Measurements from ENCODE around the gene ITPKB. TPM values are rescaled to one million over a fixed set of nuclear protein-coding genes. Genes with fewer than 3 reads are reported as not detected.

ITPKB gene
- total and polyA plus RNA-seq, 11 donors, result 6.2 to 33.7 (median 17.8) TPM

- H3K4me3 ChIP-seq, result no peak overlapping the region
- no peak for ATAC-seq
- peaks cover 0 to 19% (median 0%) of the 10 kb centered on the region in 12 donors for H3K9me3 ChIP-seq
- no peaks in the 10 kb centered on the region for H3K36me3 ChIP-seq
- intact Hi-C loops (cut with DNase I), result loop anchor here in 2 of 10 donors (5.0 kb wide), 2 partner anchors 74 to 84 kb away; no protein-coding TSS in a partner anchor
- no peaks in the 10 kb centered on the region for H3K27me3 ChIP-seq
- H3K4me1 ChIP-seq, result peaks cover 0 to 14% (median 7%) of the 10 kb centered on the region in 12 donors
- TF ChIP-seq POLR2A (IDR thresholded peaks at IDR 0.05), result no peak
- TF ChIP-seq CTCF (IDR thresholded peaks at IDR 0.05), result no peak
- no peak for DNase-seq
- H3K27ac ChIP-seq, result no peak overlapping the region
Observed at GRCh38 chr1:226743259-226743658, 4.2 kb upstream of the ITPKB start.

GRCh38 chr1:226741009-226741408 is 1.9 kb upstream of the ITPKB start:
- ATAC-seq, result no peak
- Histone ChIP-seq H3K27ac (no peak overlapping the region), H3K4me3 (no peak overlapping the region), H3K27me3 (no peaks in the 10 kb centered on the region), H3K9me3 (peaks cover 0 to 19% (median 0%) of the 10 kb centered on the region in 12 donors), H3K36me3 (peaks cover 0 to 11% (median 2%) of the 10 kb centered on the region in 9 donors), H3K4me1 (peaks cover 0 to 30% (median 14%) of the 10 kb centered on the region in 12 donors)
- intact Hi-C loops (cut with DNase I), result loop anchor here in 2 of 10 donors (5.0 kb wide), 2 partner anchors 76 to 86 kb away; no protein-coding TSS in a partner anchor
- no peak for DNase-seq
- WGBS, 4 donors, result 79 to 96% (median 89%) methylated on average over 3 of the region's 3 CpGs
- TF ChIP-seq POLR2A (IDR thresholded peaks at IDR 0.05) (no peak), CTCF (IDR thresholded peaks at IDR 0.05) (no peak)

GRCh38 chr1:226739696-226740065 is 599 bp upstream of the ITPKB start:
- Histone ChIP-seq H3K27ac (peak overlapping the region; percentile 28 to 96 (median 90)), H3K9me3 (peaks cover 0 to 19% (median 0%) of the 10 kb centered on the region in 12 donors), H3K36me3 (peaks cover 0 to 24% (median 11%) of the 10 kb centered on the region in 9 donors), H3K4me1 (peaks cover 0 to 37% (median 22%) of the 10 kb centered on the region in 12 donors), H3K4me3 (peak overlapping the region in 9 of 12 donors; percentile 81 to 98 (median 93)), H3K27me3 (no peaks in the 10 kb centered on the region)
- TF ChIP-seq CTCF (IDR thresholded peaks at IDR 0.05) (no peak), POLR2A (IDR thresholded peaks at IDR 0.05) (no peak)
- DNase-seq (no peak), ATAC-seq (no peak)
- 66 to 92% (median 72%) methylated on average over 3 of the region's 3 CpGs for WGBS, 4 donors
- intact Hi-C loops (cut with DNase I), result loop anchor here (1.0 to 10.0 kb wide), 15 partner anchors 37 to 107 kb away; no protein-coding TSS in a partner anchor

GRCh38 chr1:226738421-226738994 is 574 bp downstream of the ITPKB start:
- DNase-seq, result peak in 4 of 5 donors; percentile 32 to 77 (median 42)
- peak overlapping the region; percentile 54 to 98 (median 88) for H3K4me3 ChIP-seq
- H3K36me3 ChIP-seq, result peaks cover 0 to 32% (median 11%) of the 10 kb centered on the region in 9 donors
- intact Hi-C loops (cut with DNase I), result loop anchor here (2.0 to 10.0 kb wide), 13 partner anchors 36 to 106 kb away; no protein-coding TSS in a partner anchor
- ATAC-seq, result peak in 3 of 4 donors; percentile 36 to 59 (median 56)
- H3K27me3 ChIP-seq, result no peaks in the 10 kb centered on the region
- peaks cover 0 to 15% (median 0%) of the 10 kb centered on the region in 12 donors for H3K9me3 ChIP-seq
- peak overlapping the region; percentile 84 to 96 (median 92) for H3K27ac ChIP-seq
- 0 to 1% (median 1%) methylated on average over 9 to 52 of the region's 52 CpGs for WGBS, 4 donors
- TF ChIP-seq POLR2A (IDR thresholded peaks at IDR 0.05), result no peak
- TF ChIP-seq CTCF (IDR thresholded peaks at IDR 0.05), result no peak
- peaks cover 0 to 49% (median 31%) of the 10 kb centered on the region in 12 donors for H3K4me1 ChIP-seq

All from heart left ventricle (tissue), 16 donors.